Coronary artery (tissue), 2 donors: ENCODE results near the gene SSTR5.

Experiments
- DNase-seq: peaks from one replicate; pipeline ENCODE4 v3.0.0-alpha.2; 2017; ENCODE audit warnings: low spot score
- H3K27ac ChIP-seq, 2 donors: fragments of 200-600 bp; sonication (generic); one replicate each; pipeline ENCODE4 v1.5.1; 2016 to 2019
- H3K4me3 ChIP-seq: fragments of 200-600 bp; sonication (generic); 2 replicates; pipeline ENCODE4 v1.5.1; 2016; ENCODE audit warnings: mild to moderate bottlenecking, moderate library complexity
- CTCF ChIP-seq: fragments of 200-600 bp; sonication (generic); IDR thresholded peaks from one replicate; pipeline ENCODE4 v1.5.1; 2019; ENCODE audit warnings: antibody characterized with exemption

Gene SSTR5

GRCh38 chr16:1045310-1045992 is 27.1 kb upstream of the SSTR5 start:
- Histone ChIP-seq H3K4me3 (no peak overlapping the region), H3K27ac (no peak overlapping the region)
- DNase-seq, result no peak
- no peak for TF ChIP-seq CTCF

- TF ChIP-seq CTCF, result no peak
- Histone ChIP-seq H3K27ac (no peak overlapping the region), H3K4me3 (no peak overlapping the region)
- no peak for DNase-seq
These were observed 26.3 kb upstream of the SSTR5 start for GRCh38 chr16:1045993-1046911.

- TF ChIP-seq CTCF, result no peak
These were observed 25.4 kb upstream of the SSTR5 start for GRCh38 chr16:1047123-1047522.

GRCh38 chr16:1047801-1048200 is 24.7 kb upstream of the SSTR5 start:
- no peak for DNase-seq
- H3K27ac ChIP-seq, result no peak overlapping the region
- H3K4me3 ChIP-seq, result no peak overlapping the region
- no peak for TF ChIP-seq CTCF

More at GRCh38 chr16:1047123-1047522, 25.4 kb upstream of the SSTR5 start:
- H3K4me3 ChIP-seq, result no peak overlapping the region
- H3K27ac ChIP-seq, result peak overlapping the region in 1 of 2 donors; percentile 20
- DNase-seq, result no peak

GRCh38 chr16:1048442-1049112 is 24.0 kb upstream of the SSTR5 start:
- H3K27ac ChIP-seq, result no peak overlapping the region
- no peak for DNase-seq
- TF ChIP-seq CTCF, result no peak
- H3K4me3 ChIP-seq, result no peak overlapping the region

GRCh38 chr16:1049113-1049975 is 23.2 kb upstream of the SSTR5 start:
- no peak overlapping the region for H3K4me3 ChIP-seq
- no peak for DNase-seq
- TF ChIP-seq CTCF, result no peak
- H3K27ac ChIP-seq, result no peak overlapping the region
